GM18870 (cell line): ENCODE data around the gene DFFB.

Experiments
- ATAC-seq: cut with Tn5 transposase; IDR thresholded peaks from one replicate; pipeline ENCODE4 v1.9.1; 2021; ENCODE audit warnings: moderate library complexity; ENCODE audit not compliant: unreplicated experiment

The DFFB gene

DNA sequence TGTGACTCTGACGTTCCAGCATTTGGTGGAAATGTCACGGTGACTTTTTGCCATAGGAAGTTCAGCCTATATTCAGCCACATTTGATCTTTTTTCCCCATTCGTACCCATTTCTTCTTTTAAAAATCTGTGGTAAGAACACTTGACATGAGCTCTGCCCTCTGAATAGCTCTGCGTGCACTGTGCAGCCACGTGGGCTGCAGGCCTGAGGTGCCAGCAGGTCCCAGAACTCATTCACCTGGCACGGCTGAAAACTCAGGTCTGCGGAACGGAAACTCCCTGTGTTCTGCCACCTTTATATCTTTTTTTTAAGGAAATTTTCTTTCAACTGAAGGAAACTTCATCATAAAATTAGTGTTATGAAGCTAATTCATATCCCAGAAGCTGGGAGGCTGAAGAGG, 28.9 kb upstream of the DFFB start:
- ATAC-seq = no peak

GRCh38 chr1:3831689-3832088, 25.6 kb upstream of the DFFB start:
- ATAC-seq = no peak

DNA sequence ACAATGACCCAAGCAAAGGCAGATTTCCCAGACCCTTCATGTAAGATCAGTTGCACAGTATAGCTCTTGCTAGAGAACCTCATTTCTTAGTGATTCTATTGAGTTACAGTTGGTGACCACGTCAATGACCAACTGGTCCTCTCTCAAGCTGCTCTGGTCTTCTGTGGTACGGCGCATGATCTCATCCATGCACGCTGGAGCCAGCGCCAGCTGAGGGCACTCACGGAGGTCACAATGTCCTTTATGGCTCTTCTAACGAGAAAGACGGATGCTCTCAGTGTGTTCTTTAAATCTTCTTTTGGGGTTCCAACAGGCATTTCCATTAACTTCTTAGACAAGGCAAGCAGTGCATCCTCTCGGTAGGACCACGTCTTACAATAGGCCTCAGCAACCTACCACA, 22.6 kb upstream of the DFFB start:
- ATAC-seq = no peak

- no peak for ATAC-seq
Measured at GRCh38 chr1:3836421-3836820, 20.9 kb upstream of the DFFB start.

GRCh38 chr1:3837200-3837599, 20.1 kb upstream of the DFFB start:
- no peak for ATAC-seq

GRCh38 chr1:3837685-3838084, 19.6 kb upstream of the DFFB start:
- ATAC-seq = no peak

GRCh38 chr1:3838788-3839187, 18.5 kb upstream of the DFFB start:
- no peak for ATAC-seq

DNA sequence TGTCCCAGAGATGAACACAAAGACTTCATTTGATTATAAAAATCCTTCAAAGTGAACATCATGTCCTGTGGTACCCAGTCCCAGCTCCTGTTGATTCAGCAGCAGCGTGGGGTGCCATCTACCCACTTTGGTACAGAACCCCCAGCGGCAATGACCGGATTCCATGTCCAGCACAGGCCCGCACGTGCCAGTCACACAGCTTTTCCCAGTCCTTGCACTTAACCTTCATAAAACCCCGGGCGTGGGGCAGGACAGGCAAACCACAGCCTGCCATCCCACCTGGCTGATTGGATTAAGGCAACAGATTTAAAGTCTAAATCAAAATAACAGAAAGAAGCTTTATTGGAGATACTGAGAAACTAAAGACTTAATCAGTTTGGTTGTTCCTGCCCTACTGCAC, 15.8 kb upstream of the DFFB start:
- no peak for ATAC-seq

DNA sequence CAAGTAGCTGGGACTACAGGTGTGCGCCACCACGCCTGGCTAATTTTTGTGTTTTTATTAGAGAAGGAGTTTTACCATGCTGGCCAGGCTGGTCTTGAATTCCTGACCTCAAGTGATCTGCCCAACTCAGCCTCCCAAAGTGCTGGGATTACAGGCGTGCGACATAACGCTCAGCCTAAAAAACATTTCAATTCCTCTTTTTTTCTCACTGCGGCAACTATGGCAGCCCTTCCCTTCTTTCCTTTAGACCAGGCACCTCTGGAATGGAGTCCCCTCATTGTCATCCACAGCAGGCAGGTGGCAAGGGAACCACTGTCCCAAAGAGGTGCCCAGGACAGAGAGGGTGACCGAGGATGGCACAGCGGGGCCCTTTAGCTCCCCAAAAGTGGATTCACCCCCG, 14.4 kb upstream of the DFFB start:
- no peak for ATAC-seq

- no peak for ATAC-seq
Measured at GRCh38 chr1:3846541-3846940, 10.7 kb upstream of the DFFB start.

DNA sequence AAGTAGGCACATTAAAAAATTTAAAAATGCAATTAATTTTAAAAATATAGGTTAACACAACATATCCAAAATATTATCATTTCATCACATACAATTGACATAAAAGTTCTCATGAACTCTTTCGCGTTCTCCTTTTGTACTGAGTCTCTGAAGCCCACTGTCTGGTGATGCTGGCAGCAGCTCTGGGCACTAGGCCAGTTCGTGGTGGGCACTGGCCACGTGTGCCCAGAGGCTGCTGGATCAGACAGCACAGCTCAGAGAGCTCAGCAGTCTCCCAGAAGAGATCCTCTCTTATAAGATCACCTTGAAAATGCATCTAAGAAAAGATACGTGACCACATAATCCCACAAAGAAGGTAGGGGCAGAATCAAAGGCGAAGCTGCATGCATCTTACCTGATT, 10.2 kb upstream of the DFFB start:
- ATAC-seq = no peak

- no peak for ATAC-seq
Measured at GRCh38 chr1:3850857-3851256, 6.4 kb upstream of the DFFB start.

DNA sequence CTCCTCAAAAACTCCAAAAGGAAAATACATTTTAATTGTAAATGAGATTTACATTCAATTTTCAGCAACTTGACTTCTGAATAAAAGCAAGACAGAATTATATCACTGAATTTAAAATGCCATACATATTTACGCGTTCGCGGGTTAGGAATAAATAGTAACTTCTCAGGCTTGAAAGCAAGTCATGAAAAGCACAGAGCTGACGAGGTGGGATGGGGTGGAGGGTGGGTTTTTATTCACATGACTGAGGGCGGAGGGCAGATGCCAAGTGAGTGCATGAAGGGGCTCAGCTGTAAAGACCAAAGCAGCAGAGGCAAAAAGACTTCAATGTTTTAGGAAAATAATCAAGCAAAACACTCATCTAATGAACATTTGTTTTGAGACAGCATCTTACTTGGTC, 6.0 kb upstream of the DFFB start:
- no peak for ATAC-seq

DNA sequence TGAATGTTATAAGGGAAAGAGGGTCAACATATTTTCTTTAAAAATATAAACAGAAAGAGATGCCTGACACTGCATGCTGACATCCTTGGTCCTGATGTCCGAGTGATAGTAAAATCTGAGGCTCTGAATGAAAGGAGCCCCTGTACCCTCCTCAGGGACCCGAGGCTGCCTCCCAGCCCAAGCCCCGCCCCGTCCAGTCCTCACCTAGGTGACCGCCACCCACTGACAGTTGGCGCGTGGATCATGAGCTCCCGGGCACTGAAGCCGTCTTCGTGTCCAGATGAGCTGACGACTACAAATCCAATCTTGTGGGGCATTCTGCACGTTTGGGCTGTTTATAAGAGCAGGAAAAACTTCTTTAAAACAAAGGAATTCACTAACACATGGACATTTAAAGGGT, 5.2 kb upstream of the DFFB start:
- no peak for ATAC-seq

DNA sequence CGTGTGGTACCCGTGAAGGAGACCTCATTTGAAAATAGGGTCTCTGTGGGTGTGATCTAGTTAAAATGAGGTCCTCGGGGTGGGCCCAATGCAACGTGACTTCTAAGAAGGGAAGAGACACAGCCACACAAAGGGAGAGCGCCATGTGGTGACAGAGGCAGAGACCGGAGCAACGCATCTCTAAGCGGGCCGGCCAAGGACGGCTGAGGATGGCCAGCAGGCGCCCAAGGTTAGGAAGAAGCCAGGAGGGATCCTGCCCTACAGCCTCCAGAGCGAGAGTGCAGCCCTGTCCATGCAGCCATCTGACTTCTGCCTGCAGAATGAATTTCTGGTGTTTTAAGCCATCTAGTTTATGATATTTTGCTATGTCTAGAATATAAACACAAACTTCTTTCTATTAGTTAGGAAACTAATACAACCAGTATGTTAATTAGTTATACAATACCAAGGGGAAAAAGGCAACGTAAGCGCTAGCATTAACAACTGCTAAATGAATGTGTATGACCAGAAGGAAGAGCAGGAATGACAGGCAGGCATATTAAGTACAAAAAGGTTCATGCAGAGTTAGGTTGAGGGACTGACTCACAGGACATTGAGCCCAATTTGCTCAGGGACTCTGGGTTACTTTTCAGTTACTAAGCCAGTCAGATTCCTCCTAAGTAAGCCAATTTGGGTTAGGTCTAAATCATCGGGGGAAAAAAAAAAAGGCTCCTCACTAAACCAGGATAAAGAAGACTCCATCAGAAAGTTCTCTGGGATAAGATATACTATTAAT, 4.4 kb upstream of the DFFB start:
- ATAC-seq = no peak

GRCh38 chr1:3857791-3858129, 484 bp downstream of the DFFB start:
- ATAC-seq = no peak

- ATAC-seq = no peak
Measured at GRCh38 chr1:3858231-3858981, 1.1 kb downstream of the DFFB start.

- no peak for ATAC-seq
Measured at GRCh38 chr1:3863231-3863935, 6.1 kb downstream of the DFFB start.

GRCh38 chr1:3864884-3865283, 7.6 kb downstream of the DFFB start:
- ATAC-seq = no peak

- no peak for ATAC-seq
Measured at GRCh38 chr1:3865606-3866160, 8.4 kb downstream of the DFFB start.

DNA sequence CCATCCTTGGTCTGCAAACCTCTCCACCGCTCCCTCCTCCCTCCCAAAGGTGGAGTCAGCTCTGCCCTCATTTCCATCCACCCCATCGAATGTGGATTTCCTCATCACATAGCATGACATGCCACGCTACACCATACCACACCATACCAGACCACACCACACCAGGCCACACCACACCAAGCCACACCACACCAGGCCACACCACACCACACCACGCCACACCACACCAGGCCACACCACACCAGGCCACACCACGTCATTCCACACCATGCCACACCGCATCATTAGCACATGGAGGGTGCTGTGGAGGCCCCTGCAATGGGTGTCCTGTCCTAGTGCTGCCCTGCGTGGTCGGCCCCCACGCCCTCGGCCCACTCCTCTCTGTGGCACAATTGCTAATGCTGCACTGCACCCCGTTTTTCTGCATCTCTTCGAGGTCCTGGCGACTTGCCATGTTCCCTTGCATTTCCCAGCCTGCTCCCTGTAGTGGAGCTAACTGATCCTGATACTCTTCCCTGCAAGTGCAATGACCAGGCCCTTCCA, 11.3 kb downstream of the DFFB start:
- no peak for ATAC-seq
